ENCODE data around the gene H2BK1. TPM values are rescaled to one million over a fixed set of nuclear protein-coding genes. Genes with fewer than 3 reads are reported as not detected.

Gene H2BK1
- total and polyA plus RNA-seq, 7 donors: 0.83 TPM; not detected in 6

DNA sequence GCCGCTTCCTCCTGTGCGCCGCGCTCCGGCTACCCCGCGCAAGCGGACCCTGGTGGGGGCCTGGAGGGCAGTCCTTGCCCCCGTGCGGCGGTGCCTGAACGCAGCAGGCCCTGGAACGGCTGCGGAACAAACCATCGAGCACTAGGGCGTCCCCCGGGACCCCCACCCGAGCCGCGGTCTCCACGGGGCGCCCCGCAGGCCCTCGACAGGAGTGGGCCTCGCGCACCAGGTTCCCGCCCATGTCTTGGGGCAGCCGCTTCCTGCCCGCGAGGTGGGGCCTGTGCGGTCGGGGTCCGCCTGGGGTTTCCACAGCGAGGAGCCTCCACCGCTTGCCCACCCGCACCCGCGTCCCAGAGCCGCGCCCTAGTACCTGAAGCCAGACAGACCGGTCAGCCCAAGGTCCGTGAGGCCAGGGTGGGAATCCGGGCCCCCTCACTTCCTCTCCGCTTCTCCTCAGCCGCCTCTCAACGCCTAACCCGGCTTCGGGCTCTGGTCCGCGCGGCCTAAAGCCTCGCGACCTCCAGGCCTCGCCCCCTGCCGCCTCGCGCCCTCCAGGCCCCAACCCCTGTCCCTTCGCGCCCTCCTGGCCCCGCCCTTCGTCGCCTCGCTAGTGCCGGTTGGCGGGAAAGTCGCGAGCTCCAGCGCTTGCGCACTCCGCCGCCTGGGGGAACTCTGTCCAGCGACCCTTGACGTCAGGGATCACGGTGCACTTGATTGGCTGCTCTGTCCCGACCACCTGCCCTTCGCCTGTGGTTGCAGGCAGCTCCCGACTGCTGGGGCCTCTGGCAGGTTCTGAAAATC lies 35.8 kb downstream of the H2BK1 start:
- Histone ChIP-seq H3K9me3 (no peaks in the 10 kb centered on the region), H3K36me3 (ENCODE audit: insufficient read depth in 1 of 2, low read depth in 1 of 2) (peaks cover 0 to 12% of the 10 kb centered on the region in 2 donors), H3K4me1 (peaks cover 25% of the 10 kb centered on the region), H3K27me3 (ENCODE audit: insufficient read depth in 3 of 3, low read length in 2 of 3) (no peaks in the 10 kb centered on the region), H3K27ac (no peak overlapping the region), H3K4me3 (no peak overlapping the region)
- TF ChIP-seq, protein P1, sequence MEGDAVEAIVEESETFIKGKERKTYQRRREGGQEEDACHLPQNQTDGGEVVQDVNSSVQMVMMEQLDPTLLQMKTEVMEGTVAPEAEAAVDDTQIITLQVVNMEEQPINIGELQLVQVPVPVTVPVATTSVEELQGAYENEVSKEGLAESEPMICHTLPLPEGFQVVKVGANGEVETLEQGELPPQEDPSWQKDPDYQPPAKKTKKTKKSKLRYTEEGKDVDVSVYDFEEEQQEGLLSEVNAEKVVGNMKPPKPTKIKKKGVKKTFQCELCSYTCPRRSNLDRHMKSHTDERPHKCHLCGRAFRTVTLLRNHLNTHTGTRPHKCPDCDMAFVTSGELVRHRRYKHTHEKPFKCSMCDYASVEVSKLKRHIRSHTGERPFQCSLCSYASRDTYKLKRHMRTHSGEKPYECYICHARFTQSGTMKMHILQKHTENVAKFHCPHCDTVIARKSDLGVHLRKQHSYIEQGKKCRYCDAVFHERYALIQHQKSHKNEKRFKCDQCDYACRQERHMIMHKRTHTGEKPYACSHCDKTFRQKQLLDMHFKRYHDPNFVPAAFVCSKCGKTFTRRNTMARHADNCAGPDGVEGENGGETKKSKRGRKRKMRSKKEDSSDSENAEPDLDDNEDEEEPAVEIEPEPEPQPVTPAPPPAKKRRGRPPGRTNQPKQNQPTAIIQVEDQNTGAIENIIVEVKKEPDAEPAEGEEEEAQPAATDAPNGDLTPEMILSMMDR (IDR thresholded peaks at IDR 0.05): no peak
- intact Hi-C loops (cut with DNase I): loop anchor here in 1 of 2 donors (5.0 kb wide), 1 partner anchor 128 kb away; no protein-coding TSS in a partner anchor
- DNase-seq: peak; percentile 54 to 83
- ATAC-seq: peak; percentile 53 to 68 (median 58)
- 64 to 74% (median 68%) methylated on average over 71 to 77 of the region's 77 CpGs for WGBS, 3 donors

DNA sequence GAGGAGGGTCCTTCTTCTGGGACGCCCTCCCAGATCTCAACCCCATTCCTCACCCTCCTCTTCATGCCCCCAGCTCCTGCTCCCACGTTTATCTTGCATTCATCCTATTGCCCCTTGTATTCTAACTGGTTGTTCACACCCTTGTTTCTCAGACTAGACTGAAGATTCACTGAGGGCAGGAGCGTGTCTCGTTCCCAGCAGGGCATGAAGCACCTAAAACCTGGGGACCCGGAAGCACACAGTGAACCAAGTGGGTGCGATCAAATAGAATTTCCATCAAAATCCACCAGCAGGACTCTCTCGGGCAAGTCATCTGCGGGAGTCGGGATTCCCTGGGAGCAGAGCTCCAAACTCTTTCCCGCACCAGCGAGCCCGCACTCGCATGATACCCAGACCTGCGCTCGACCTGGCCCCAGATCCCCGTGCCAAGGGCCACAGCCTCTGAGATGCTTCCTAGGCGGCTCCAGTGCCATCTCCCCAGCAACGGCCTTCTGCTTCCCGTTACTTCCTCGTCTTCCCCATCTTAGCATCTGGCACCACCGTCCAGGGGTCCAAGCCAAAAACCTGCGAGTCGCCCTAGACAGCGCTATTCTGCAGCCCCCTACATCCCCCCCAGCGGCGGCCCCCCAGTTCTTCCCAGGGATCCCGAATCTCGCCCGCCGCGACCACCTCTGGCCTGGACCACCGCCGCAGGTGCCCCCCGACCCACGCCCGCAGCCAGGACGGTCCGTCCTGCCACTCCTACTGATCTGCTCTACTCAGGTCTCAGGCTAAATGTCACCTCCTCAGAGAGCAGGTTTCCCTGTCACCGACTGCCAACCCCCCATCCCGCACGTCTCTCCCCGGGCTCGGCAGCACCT lies 36.7 kb downstream of the H2BK1 start:
- no peak overlapping the region for H3K4me3 ChIP-seq
- peak in 1 of 2 donors; percentile 56 for DNase-seq
- TF ChIP-seq, protein P1 (IDR thresholded peaks at IDR 0.05): no peak
- ATAC-seq: no peak
- WGBS, 3 donors: 78 to 90% (median 83%) methylated on average over 39 to 43 of the region's 43 CpGs
- H3K4me1 ChIP-seq: peaks cover 29% of the 10 kb centered on the region
- H3K27me3 ChIP-seq (ENCODE audit: insufficient read depth in 3 of 3, low read length in 2 of 3): no peaks in the 10 kb centered on the region
- no peaks in the 10 kb centered on the region for H3K9me3 ChIP-seq
- no peak overlapping the region for H3K27ac ChIP-seq
- peaks cover 0 to 12% of the 10 kb centered on the region in 2 donors for H3K36me3 ChIP-seq (ENCODE audit: insufficient read depth in 1 of 2, low read depth in 1 of 2)
- intact Hi-C loops (cut with DNase I): loop anchor here in 1 of 2 donors (1.0 to 5.0 kb wide), 2 partner anchors 49 to 129 kb away; no protein-coding TSS in a partner anchor

DNA sequence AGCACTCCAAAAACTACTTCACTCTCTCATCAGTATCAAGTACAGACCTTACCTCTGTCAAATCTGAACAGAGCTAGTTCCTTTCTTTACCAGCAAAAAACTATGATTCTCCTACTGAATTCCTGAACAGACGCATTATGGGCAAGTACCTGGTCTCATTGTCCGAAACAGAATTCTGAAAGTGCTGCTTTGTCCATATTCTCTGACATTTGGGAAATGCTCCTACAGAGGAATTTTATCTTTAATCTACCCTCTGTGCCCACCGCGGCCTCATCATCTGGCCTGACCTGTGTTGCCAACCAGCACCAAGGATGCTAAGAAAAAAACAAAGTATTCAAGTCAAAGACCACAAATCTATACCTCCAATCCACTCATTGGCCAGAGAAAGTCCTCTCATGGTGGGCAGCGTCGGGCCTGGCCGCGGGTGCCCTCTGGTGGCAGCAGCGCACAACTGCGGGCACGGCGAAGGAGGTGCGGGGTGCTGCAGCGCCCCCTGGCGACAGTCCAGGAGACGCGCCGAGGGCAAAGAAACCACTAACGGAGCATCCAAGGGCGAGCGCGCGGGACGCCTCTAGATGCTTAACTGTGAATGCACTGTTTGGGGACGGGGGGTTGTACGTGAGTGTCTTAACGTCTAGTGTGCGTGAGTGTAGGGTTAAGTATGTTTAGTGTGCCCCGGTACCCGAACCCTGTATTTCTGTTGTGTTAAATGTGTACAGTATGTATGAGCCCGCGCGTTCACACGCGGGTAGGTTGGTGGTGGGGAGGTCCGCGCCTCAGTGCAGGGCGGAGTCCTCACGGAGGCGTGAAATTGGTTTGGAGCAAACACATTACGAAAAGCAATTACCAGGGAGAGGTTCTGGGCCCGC lies 37.8 kb downstream of the H2BK1 start:
- peak; percentile 78 to 90 for DNase-seq
- Histone ChIP-seq H3K27me3 (ENCODE audit: insufficient read depth in 3 of 3, low read length in 2 of 3) (no peaks in the 10 kb centered on the region), H3K27ac (no peak overlapping the region), H3K36me3 (ENCODE audit: insufficient read depth in 1 of 2, low read depth in 1 of 2) (peaks cover 0 to 12% of the 10 kb centered on the region in 2 donors), H3K9me3 (no peaks in the 10 kb centered on the region), H3K4me3 (no peak overlapping the region), H3K4me1 (peaks cover 22% of the 10 kb centered on the region)
- TF ChIP-seq, protein P1 (IDR thresholded peaks at IDR 0.05): peak; percentile 100
- peak; percentile 78 to 86 (median 82) for ATAC-seq
- intact Hi-C loops (cut with DNase I): loop anchor here (1.0 to 5.0 kb wide), 2 partner anchors 48 to 130 kb away; no protein-coding TSS in a partner anchor
- WGBS, 3 donors: 22 to 28% (median 22%) methylated on average over 42 of the region's 42 CpGs

DNA sequence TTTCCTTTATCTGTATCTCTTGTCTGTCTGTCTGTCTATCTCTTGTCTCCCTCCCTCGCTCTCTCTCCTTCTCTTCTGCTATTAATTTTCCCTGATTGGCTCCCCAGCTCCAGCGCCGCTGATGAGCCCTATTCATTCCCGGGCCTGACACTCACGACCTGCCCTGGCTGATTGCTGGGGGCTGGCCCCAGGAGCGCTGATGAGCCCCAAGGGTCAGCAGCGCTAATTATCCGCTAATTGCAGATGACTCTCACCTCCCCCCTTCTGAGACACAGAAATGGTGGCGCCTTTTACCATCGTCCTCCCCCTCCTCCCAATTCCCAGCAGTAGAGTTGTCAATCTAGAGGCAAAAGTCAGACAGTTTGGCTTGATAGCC lies 41.5 kb downstream of the H2BK1 start:
- Histone ChIP-seq H3K4me1 (peaks cover 12% of the 10 kb centered on the region), H3K4me3 (peak overlapping the region; percentile 66), H3K27ac (peak overlapping the region; percentile 15), H3K36me3 (ENCODE audit: insufficient read depth in 1 of 2, low read depth in 1 of 2) (no peaks in the 10 kb centered on the region), H3K9me3 (no peaks in the 10 kb centered on the region), H3K27me3 (ENCODE audit: insufficient read depth in 3 of 3, low read length in 2 of 3) (peaks cover 0 to 20% (median 0%) of the 10 kb centered on the region in 3 donors)
- 65 to 69% (median 67%) methylated on average over 10 of the region's 10 CpGs for WGBS, 3 donors
- DNase-seq: peak in 1 of 2 donors; percentile 19
- no peak for ATAC-seq
- TF ChIP-seq, protein P1 (IDR thresholded peaks at IDR 0.05): no peak
- intact Hi-C loops (cut with DNase I): loop anchor here in 1 of 2 donors (1.0 kb wide), 1 partner anchor 40 kb away; no protein-coding TSS in a partner anchor

Data from psoas muscle (tissue), 8 donors.